C4-2B (cell line): ENCODE measurements around the gene ATG9A.

Experiments used
- H3K27ac ChIP-seq: fragments of 450-650 bp; 2 replicates; pipeline ENCODE4 v1.5.1; 2017
- ZFX ChIP-seq: fragments of 450-650 bp; IDR thresholded peaks from 2 replicates; pipeline ENCODE4 v1.6.1; 2017
- TF ChIP-seq, protein P1 (sequence below): fragments of 450-650 bp; conservative IDR thresholded peaks from 2 replicates; pipeline ENCODE4 v1.5.1; 2017; ENCODE audit warnings: mild to moderate bottlenecking

ATG9A gene

DNA sequence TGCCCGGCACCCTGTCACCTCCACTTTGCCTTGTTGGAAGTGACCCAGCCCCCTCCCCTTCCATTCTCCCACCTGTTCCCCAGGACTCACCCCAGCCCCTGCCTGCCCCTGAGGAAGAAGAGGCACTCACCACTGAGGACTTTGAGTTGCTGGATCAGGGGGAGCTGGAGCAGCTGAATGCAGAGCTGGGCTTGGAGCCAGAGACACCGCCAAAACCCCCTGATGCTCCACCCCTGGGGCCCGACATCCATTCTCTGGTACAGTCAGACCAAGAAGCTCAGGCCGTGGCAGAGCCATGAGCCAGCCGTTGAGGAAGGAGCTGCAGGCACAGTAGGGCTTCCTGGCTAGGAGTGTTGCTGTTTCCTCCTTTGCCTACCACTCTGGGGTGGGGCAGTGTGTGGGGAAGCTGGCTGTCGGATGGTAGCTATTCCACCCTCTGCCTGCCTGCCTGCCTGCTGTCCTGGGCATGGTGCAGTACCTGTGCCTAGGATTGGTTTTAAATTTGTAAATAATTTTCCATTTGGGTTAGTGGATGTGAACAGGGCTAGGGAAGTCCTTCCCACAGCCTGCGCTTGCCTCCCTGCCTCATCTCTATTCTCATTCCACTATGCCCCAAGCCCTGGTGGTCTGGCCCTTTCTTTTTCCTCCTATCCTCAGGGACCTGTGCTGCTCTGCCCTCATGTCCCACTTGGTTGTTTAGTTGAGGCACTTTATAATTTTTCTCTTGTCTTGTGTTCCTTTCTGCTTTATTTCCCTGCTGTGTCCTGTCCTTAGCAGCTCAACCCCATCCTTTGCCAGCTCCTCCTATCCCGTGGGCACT, 46.9 kb downstream of the ATG9A start:
- no peak overlapping the region for H3K27ac ChIP-seq
- no peak for TF ChIP-seq ZFX
- TF ChIP-seq, protein P1, sequence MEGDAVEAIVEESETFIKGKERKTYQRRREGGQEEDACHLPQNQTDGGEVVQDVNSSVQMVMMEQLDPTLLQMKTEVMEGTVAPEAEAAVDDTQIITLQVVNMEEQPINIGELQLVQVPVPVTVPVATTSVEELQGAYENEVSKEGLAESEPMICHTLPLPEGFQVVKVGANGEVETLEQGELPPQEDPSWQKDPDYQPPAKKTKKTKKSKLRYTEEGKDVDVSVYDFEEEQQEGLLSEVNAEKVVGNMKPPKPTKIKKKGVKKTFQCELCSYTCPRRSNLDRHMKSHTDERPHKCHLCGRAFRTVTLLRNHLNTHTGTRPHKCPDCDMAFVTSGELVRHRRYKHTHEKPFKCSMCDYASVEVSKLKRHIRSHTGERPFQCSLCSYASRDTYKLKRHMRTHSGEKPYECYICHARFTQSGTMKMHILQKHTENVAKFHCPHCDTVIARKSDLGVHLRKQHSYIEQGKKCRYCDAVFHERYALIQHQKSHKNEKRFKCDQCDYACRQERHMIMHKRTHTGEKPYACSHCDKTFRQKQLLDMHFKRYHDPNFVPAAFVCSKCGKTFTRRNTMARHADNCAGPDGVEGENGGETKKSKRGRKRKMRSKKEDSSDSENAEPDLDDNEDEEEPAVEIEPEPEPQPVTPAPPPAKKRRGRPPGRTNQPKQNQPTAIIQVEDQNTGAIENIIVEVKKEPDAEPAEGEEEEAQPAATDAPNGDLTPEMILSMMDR: no peak

DNA sequence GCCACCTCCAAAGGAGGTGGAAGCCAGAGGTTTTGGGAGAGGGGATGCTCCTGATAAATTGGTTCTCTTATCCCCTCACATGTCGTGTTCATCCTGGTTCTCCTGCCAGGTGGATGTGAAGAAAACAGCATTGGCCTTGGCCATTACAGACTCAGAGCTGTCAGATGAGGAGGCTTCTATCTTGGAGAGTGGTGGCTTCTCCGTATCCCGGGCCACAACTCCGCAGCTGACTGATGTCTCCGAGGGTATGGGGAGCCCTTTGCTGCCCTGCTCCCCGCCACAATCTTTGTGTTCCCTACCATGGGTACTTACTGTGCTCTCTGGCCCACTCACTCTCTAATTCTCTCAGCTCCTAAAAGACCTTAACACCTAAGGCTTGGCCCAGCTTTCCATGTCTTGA, 47.9 kb downstream of the ATG9A start:
- TF ChIP-seq ZFX: no peak
- TF ChIP-seq, protein P1: no peak
- H3K27ac ChIP-seq: no peak overlapping the region

DNA sequence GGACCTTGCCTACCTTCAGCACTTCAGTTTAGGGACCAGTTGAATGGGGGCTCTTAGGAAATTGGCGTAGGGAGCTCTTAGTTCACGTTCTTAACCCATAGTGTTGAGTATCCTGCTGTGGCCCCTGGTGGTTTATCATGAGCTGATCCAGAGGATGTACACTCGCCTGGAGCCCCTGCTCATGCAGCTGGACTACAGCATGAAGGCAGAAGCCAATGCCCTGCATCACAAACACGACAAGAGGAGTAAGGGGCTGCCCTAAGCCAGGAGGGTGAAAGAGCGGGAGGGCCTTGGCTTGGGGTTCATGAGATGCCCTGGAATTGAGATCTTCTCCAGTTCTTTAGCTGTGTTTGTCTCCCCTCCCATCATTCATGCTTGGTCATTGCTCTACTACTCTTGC, 48.5 kb downstream of the ATG9A start:
- H3K27ac ChIP-seq: no peak overlapping the region
- no peak for TF ChIP-seq ZFX

DNA sequence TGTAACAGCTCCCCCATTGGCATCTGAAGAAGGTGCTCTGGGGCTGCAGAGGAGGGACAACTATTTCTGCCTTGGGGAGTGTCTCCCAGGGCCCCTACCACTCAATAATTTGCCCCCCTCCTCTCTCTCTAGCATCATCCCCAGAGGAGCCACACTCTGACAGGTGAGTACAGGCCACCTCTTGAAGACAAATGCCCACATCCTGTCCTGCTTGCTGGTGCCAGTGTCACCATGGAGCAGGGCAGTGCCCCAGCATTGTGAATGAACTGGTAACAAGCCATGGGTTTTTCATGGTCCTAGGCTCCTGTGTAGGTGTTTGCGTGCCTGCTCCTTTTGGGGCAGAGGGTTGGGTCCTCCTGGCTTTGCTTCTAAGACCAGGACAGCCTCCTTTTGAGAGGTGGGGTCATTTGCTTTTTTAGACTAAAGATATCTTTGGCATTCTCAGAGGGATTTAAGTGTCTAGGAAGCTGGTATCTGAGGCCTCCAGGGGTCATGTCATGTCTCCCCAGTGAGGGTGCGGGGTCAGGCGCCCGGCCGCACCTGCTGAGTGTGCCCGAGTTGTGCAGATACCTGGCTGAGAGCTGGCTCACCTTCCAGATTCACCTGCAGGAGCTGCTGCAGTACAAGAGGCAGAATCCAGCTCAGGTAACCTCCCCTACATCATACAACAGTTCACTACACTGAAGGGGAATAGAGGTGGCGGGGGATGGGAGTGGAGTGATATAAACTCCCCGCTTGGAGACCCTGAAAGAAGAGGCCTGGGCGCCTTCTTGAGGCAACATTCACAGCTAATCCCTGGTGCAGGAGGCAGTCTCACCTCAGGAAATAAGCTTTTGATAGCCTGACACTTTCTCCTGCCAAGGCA, 49.6 kb downstream of the ATG9A start:
- no peak overlapping the region for H3K27ac ChIP-seq
- TF ChIP-seq, protein P1: no peak
- TF ChIP-seq ZFX: no peak

DNA sequence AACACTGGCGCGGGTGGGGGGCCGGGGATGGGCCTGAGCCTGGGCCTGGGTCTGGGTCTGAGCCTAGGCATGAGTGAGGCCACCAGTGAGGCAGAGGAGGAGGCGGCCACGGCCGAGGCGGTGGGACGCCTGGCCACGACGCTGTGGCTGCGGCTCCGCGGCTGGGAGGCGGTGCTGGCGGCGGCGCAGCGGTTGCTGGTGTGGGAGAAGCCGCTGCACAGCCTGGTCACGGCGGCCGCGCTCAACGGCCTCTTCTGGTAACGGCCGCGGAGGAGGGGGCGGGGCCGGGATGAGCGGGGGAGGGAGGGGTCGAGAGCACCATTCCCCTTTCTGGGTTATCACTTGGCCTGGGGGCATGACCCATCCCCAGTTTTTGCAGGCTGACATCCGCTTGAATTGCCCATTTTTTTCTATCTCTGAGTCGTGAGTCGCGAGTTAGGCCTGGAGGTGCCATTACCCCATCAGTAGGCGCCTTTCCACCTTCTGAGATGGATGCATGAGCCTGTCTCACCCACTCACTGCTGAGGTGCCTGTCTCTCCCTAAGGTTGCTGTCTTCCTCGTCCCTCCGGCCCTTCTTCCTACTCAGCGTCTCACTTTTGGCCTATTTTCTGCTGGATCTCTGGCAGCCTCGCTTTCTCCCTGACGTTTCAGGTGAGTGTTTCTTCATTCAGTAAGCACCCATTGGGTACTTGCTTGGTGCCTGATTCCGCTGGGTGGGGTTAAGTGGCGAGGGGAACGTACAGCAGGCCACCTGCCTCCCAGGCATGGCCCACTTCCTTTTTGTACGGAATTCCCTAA, 50.9 kb downstream of the ATG9A start:
- peak overlapping the region; percentile 89 for H3K27ac ChIP-seq
- peak; percentile 75 for TF ChIP-seq ZFX
- TF ChIP-seq, protein P1: peak; percentile 39

DNA sequence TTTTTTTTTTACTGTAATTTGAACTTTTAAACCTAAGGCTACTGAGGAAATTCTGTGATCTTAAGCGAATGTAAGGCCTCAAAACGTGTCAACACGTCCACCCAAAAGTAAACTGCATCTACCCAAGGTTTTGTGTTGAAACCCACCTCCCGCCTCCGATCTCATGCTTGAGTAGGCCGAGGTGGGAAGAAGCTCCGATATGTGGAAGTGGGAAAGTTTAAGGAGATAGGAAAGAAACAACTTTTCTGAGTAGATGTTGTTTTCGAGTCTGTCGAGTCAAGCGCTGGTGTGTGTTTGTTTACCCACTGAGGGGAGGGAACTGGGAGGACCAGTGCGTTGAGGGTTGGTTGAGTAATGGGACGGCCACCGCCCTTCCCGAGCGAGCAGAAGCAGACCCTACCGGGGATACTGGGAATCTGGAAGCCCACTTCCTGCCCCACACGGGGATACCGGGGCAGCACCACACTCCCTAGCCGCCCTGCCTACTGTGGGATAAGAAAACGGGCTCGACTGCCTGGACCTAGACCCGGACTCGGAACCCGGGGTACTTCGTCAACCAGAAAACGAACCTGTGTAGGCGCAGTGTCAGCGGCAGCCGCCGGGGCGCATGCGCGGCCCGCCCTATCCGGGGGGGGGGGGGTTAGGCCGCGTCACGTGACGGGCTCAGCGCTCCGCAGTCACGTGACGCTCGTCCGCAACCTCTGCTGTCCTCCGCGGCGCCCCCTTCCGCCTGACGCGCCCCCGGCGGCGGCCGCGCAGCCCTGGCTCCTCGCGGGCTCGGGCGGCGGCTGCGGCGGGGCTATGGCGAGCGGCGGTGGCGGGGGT, 51.7 kb downstream of the ATG9A start, which contains the start of gene RETREG2:
Gene RETREG2 (plus strand): TSS at position 724 of the 825 bp plus-strand sequence. CDS start 78 bp downstream, at position 802.
- no peak for TF ChIP-seq ZFX
- TF ChIP-seq, protein P1: peak; percentile 67
- peak within 1 kb of the TSS; percentile 89 for H3K27ac ChIP-seq
